ENCODE results near the gene CDK18.

DNA sequence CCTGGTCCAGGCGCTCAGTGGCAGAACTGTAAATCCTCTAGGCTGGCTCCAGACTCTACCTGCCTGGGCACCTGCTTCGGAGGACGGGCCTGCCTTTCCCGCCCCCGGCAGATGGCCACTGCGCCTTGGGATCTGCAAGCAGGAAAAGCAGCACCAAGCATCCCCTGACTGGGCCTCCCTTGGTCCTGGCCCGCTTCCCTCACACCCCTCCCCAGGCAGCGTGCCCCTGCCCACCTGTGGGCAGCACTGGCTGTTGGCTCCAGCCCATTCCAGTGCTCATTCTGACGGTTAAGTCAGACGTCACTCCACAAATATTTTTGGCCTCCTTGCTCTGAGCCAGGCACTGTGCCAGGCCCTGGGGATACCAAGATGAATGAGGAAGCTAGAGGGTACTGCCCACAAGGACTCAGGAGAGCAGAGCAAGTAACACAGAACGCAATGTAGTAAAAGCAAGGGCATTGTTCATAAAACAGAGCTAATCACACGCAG, 26.7 kb upstream of the CDK18 start:
- no peak for TF ChIP-seq CTCF (conservative IDR thresholded peaks at IDR 0.05 in 1 of 2, IDR thresholded peaks at IDR 0.05 in 1 of 2; ENCODE audit: extremely low read depth in 1 of 2, insufficient read depth in 1 of 2, low read depth in 1 of 2, low read length in 2 of 2)
- TF ChIP-seq EZH2 (IDR thresholded peaks at IDR 0.05; ENCODE audit: borderline replicate concordance, low read length): no peak

All from mammary epithelial cell (primary cell).